ENCODE measurements around the gene ACTBL2. TPM values are rescaled to one million over a fixed set of nuclear protein-coding genes. Genes with fewer than 3 reads are reported as not detected.
"Not testable (repeated sequence)": the region's sequence is repeated elsewhere in the genome, so short reads cannot be mapped to it uniquely, and the experiment has no call there.

Gene ACTBL2
- total and polyA plus RNA-seq, 2 of the 13 experiments (the other 11 are each of a cell fraction or from before 2014, with no cell fraction given) = not detected

- Histone ChIP-seq H3K79me2 (ENCODE audit: insufficient read depth, low read length) (no peaks in the 10 kb centered on the region), H3K4me2 (ENCODE audit: low read depth, low read length) (no peak overlapping the region), H3K4me1 (ENCODE audit: insufficient read depth, low read length) (no peaks in the 10 kb centered on the region), H3K9ac (ENCODE audit: insufficient read depth, low read depth, low read length) (no peak overlapping the region), H3K27me3 (ENCODE audit: control insufficient read depth in 1 of 2, insufficient read depth in 2 of 2, low read length in 2 of 2) (peaks cover 1 to 5% of the 10 kb centered on the region in 2 experiments; a peak in 2 of 5 replicates), H4K20me1 (ENCODE audit: insufficient read depth, low read length) (no peaks in the 10 kb centered on the region), H3K36me3 (replicated peaks in 1 of 2; ENCODE audit: control insufficient read depth in 1 of 2, insufficient read depth in 2 of 2, low read length in 2 of 2) (no peaks in the 10 kb centered on the region), H2AFZ (ENCODE audit: low read length) (no peak overlapping the region), H3K4me3 (replicated peaks in 1 of 3; ENCODE audit: insufficient read depth in 1 of 3, low read depth in 2 of 3, low read length in 3 of 3) (no peak overlapping the region), H3K9me3 (ENCODE audit: low read length) (no peaks in the 10 kb centered on the region), H3K27ac (ENCODE audit: extremely low read length, insufficient read depth, low read length) (no peak overlapping the region)
- ChIA-PET POLR2A (no interaction called here), CTCF (ENCODE audit: low intra/inter-chr PET ratio, low total read pairs) (no interaction called here)
- DNase-seq (ENCODE audit: low spot score) (no peak), FAIRE-seq (no peak), ATAC-seq (no peak)
- TF ChIP-seq AGO1 (IDR thresholded peaks at IDR 0.05; ENCODE audit: low read depth, low read length, poor library complexity, severe bottlenecking) (no peak), TRIM24 (CRISPR knock-in tag; IDR thresholded peaks at IDR 0.05) (no peak), ZNF331 (CRISPR knock-in tag; IDR thresholded peaks at IDR 0.05) (no peak), JARID2 (CRISPR knock-in tag; IDR thresholded peaks at IDR 0.05; ENCODE audit: insufficient replicate concordance) (no peak), ZNF556 (CRISPR knock-in tag; IDR thresholded peaks at IDR 0.05; ENCODE audit: borderline replicate concordance) (no peak), ZNF615 (CRISPR knock-in tag; IDR thresholded peaks at IDR 0.05; ENCODE audit: borderline replicate concordance) (no peak), ZNF646 (CRISPR knock-in tag; IDR thresholded peaks at IDR 0.05) (no peak), ZNF430 (CRISPR knock-in tag; IDR thresholded peaks at IDR 0.05) (no peak)
- intact Hi-C loops (cut with micrococcal nuclease; ENCODE audit: unreplicated experiment) = no loop called here
- no TSS peak for BruUV-seq (replicated peaks)
- 0% methylated on average over 2 of the region's 3 CpGs for WGBS (ENCODE audit: low lambda C conversion rate)
- in situ Hi-C loops (cut with HindIII; ENCODE audit: extremely low pct_ligation_motif_present, low pct_unique_long_range_greater_than_20kb) = no loop called here
Observed at GRCh38 chr5:57466544-57466943, 16.1 kb downstream of the ACTBL2 start.

- ATAC-seq; H2AFZ ChIP-seq (ENCODE audit: low read length); H3K36me3 ChIP-seq (replicated peaks in 1 of 2; ENCODE audit: control insufficient read depth in 1 of 2, insufficient read depth in 2 of 2, low read length in 2 of 2); FAIRE-seq; H4K20me1 ChIP-seq (ENCODE audit: insufficient read depth, low read length); H3K27ac ChIP-seq (ENCODE audit: extremely low read length, insufficient read depth, low read length); H3K4me3 ChIP-seq (replicated peaks in 1 of 3; ENCODE audit: insufficient read depth in 1 of 3, low read depth in 2 of 3, low read length in 3 of 3); H3K79me2 ChIP-seq (ENCODE audit: insufficient read depth, low read length); POLR2A ChIA-PET; CTCF ChIA-PET (ENCODE audit: low intra/inter-chr PET ratio, low total read pairs); H3K9ac ChIP-seq (ENCODE audit: insufficient read depth, low read depth, low read length); intact Hi-C loops (cut with micrococcal nuclease; ENCODE audit: unreplicated experiment); H3K27me3 ChIP-seq (ENCODE audit: control insufficient read depth in 1 of 2, insufficient read depth in 2 of 2, low read length in 2 of 2); H3K4me2 ChIP-seq (ENCODE audit: low read depth, low read length); H3K9me3 ChIP-seq (ENCODE audit: low read length); in situ Hi-C loops (cut with HindIII; ENCODE audit: extremely low pct_ligation_motif_present, low pct_unique_long_range_greater_than_20kb); DNase-seq (ENCODE audit: low spot score); BruUV-seq (replicated peaks): not testable (repeated sequence)
- H3K4me1 ChIP-seq (ENCODE audit: insufficient read depth, low read length) = peaks cover 17% of the 10 kb centered on the region
- 24% methylated on average over 3 of the region's 3 CpGs for WGBS (ENCODE audit: low lambda C conversion rate)
Observed at GRCh38 chr5:57460056-57460455, 22.6 kb downstream of the ACTBL2 start.

Measured in HepG2 (cell line).